A549 (cell line): ENCODE results near the gene TECR. TPM values are rescaled to one million over a fixed set of nuclear protein-coding genes. Genes with fewer than 3 reads are reported as not detected.

Experiments used
- ATAC-seq, 2 experiments: fragments of 200-7000 bp in 1 of 2; fragments of >200 bp in 1 of 2; cut with Nextera tagmentation in 1 of 2; cut with Tn5 transposase in 1 of 2; 3 replicates each; pipeline versions ENCODE4 v1.8.0 to v1.9.1; 2018 to 2020; ENCODE audit warnings: mild to moderate bottlenecking in 1 of 2, moderate library complexity in 1 of 2
- CTCF ChIA-PET: fragments of 300-600 bp; sonication (Branson Sonifier 250); formaldehyde crosslinking; extraction: SDS; loops from one replicate; lab custom pipeline; 2021; ENCODE audit warnings: antibody characterized with exemption, inconsistent platforms; lab: Yijun Ruan, JAX
- POLR2A ChIA-PET: fragments of 350-600 bp; formaldehyde crosslinking; extraction: SDS; loops from one replicate; lab custom pipeline; 2021; ENCODE audit warnings: antibody characterized with exemption, inconsistent platforms; lab: Yijun Ruan, JAX
- DNase-seq, 2 experiments: peaks; one replicate each; pipeline versions ENCODE4 v3.0.0 to v3.0.0-alpha.2; 2011 to 2016; ENCODE audit warnings: low read depth in 1 of 2, low spot score in 1 of 2
- FAIRE-seq: peaks from 2 replicates; lab custom pipeline; 2011; peaks lifted over from hg19 to GRCh38; lab: Jason Lieb, UNC
- H3K27ac ChIP-seq, 2 experiments: fragments of >200 bp; sonication (Bioruptor Twin); formaldehyde crosslinking; 3 replicates each; pipeline ENCODE4 v1.5.1; 2016 to 2017
- H3K4me1 ChIP-seq: fragments of >200 bp; sonication (Bioruptor Twin); formaldehyde crosslinking; 3 replicates; pipeline ENCODE4 v1.6.1; 2016
- H3K4me2 ChIP-seq: fragments of >200 bp; sonication (Bioruptor Twin); formaldehyde crosslinking; 3 replicates; pipeline ENCODE4 v1.6.1; 2016
- H3K4me3 ChIP-seq: fragments of >200 bp; sonication (Bioruptor Twin); formaldehyde crosslinking; 3 replicates; pipeline ENCODE4 v1.5.1; 2016
- H3K9me3 ChIP-seq: fragments of >200 bp; sonication (Bioruptor Twin); formaldehyde crosslinking; 3 replicates; pipeline ENCODE4 v1.6.1; 2016
- BCL3 ChIP-seq: fragments of >200 bp; sonication (Bioruptor Twin); formaldehyde crosslinking; IDR thresholded peaks from 3 replicates; pipeline ENCODE4 v1.6.1; 2016
- CBX2 ChIP-seq: fragments of 200-600 bp; sonication (generic); IDR thresholded peaks from 2 replicates; pipeline ENCODE4 v1.6.1; 2016; ENCODE audit warnings: low read depth, mild to moderate bottlenecking, borderline replicate concordance
- CBX8 ChIP-seq: fragments of 200-600 bp; sonication (generic); IDR thresholded peaks from 2 replicates; pipeline ENCODE4 v1.6.1; 2016
- CEBPB ChIP-seq, 2 experiments: fragments of >200 bp in 1 of 2; sonication (Bioruptor Twin) in 1 of 2; formaldehyde crosslinking in 1 of 2; IDR thresholded peaks; 2 replicates each; pipeline ENCODE4 v1.6.1; 2012 to 2016
- CTCF ChIP-seq: fragments of >200 bp; sonication (Bioruptor Twin); formaldehyde crosslinking; IDR thresholded peaks from 3 replicates; pipeline ENCODE4 v1.5.1; 2016
- EHF ChIP-seq: fragments of 250-450 bp; sonication (Bioruptor Pico); IDR thresholded peaks from 2 replicates; pipeline ENCODE4 v1.5.0; 2020; ENCODE audit warnings: mild to moderate bottlenecking
- ELK1 ChIP-seq: fragments of 150-350 bp; IDR thresholded peaks from 2 replicates; pipeline ENCODE4 v1.6.1; 2014; ENCODE audit warnings: low read depth, mild to moderate bottlenecking, low read length
- EP300 ChIP-seq, 2 experiments: fragments of >200 bp; sonication (Bioruptor Twin); formaldehyde crosslinking; IDR thresholded peaks; 2 replicates in 1 of 2; 3 replicates in 1 of 2; pipeline ENCODE4 v1.6.1; 2016 to 2017
- ESRRA ChIP-seq: fragments of 150-350 bp; IDR thresholded peaks from 2 replicates; pipeline ENCODE4 v1.6.1; 2014; ENCODE audit warnings: mild to moderate bottlenecking, low read length, borderline replicate concordance
- FOSL2 ChIP-seq, 2 experiments: fragments of 450-650 bp in 1 of 2; fragments of >200 bp in 1 of 2; sonication (Bioruptor Twin) in 1 of 2; formaldehyde crosslinking; IDR thresholded peaks; 2 replicates each; pipeline versions ENCODE4 v1.5.0 to v1.6.1; 2016 to 2020; ENCODE audit warnings: mild to moderate bottlenecking in 1 of 2, moderate library complexity in 1 of 2
- GATA3 ChIP-seq: IDR thresholded peaks from 2 replicates; pipeline ENCODE4 v1.6.1; 2012; ENCODE audit warnings: borderline replicate concordance
- HDAC2 ChIP-seq: fragments of 200-600 bp; sonication (generic); IDR thresholded peaks from 2 replicates; pipeline ENCODE4 v1.6.1; 2016
- HOXB13 ChIP-seq: fragments of 250-450 bp; sonication (Bioruptor Pico); IDR thresholded peaks from 2 replicates; pipeline ENCODE4 v1.5.0; 2020; ENCODE audit warnings: low read depth, mild to moderate bottlenecking, moderate library complexity
- JUNB ChIP-seq: fragments of >200 bp; sonication (Bioruptor Twin); formaldehyde crosslinking; IDR thresholded peaks from 2 replicates; pipeline ENCODE4 v1.6.1; 2016
- MAFK ChIP-seq: fragments of 450-650 bp; IDR thresholded peaks from 2 replicates; pipeline ENCODE4 v1.6.1; 2014; ENCODE audit not compliant: partially characterized antibody
- MAX ChIP-seq: IDR thresholded peaks from 2 replicates; pipeline ENCODE4 v1.6.1; 2012
- MAZ ChIP-seq: fragments of 150-350 bp; IDR thresholded peaks from 2 replicates; pipeline ENCODE4 v1.6.1; 2014; ENCODE audit warnings: antibody characterized with exemption, low read depth, low read length, borderline replicate concordance
- NFE2L2 ChIP-seq: fragments of 150-350 bp; conservative IDR thresholded peaks from 2 replicates; pipeline ENCODE4 v1.6.1; 2014; ENCODE audit warnings: low read length
- NPAS2 ChIP-seq: fragments of 250-450 bp; sonication (Bioruptor Pico); IDR thresholded peaks from 2 replicates; pipeline ENCODE4 v1.8.0; 2022; ENCODE audit warnings: mild to moderate bottlenecking, moderate library complexity, borderline replicate concordance
- NR3C1 ChIP-seq: fragments of >200 bp; sonication (Bioruptor Twin); formaldehyde crosslinking; IDR thresholded peaks from 3 replicates; pipeline ENCODE4 v1.6.1; 2017
- RAD21 ChIP-seq, 2 experiments: fragments of >200 bp in 1 of 2; sonication (Bioruptor Twin) in 1 of 2; formaldehyde crosslinking in 1 of 2; IDR thresholded peaks in 1 of 2; conservative IDR thresholded peaks in 1 of 2; 2 replicates in 1 of 2; 3 replicates in 1 of 2; pipeline ENCODE4 v1.6.1; 2012 to 2018; ENCODE audit warnings: inconsistent platforms in 1 of 2
- RCOR1 ChIP-seq: fragments of 150-350 bp; IDR thresholded peaks from 2 replicates; pipeline ENCODE4 v1.6.1; 2014; ENCODE audit warnings: antibody characterized with exemption, low read length, low read depth
- RFX5 ChIP-seq: fragments of 450-650 bp; IDR thresholded peaks from 2 replicates; pipeline ENCODE4 v1.7.1; 2014; ENCODE audit warnings: antibody characterized with exemption, mild to moderate bottlenecking, moderate library complexity
- TFCP2L1 ChIP-seq: fragments of 250-450 bp; sonication (Bioruptor Pico); IDR thresholded peaks from 2 replicates; pipeline ENCODE4 v1.5.0; 2021; ENCODE audit warnings: mild to moderate bottlenecking
- USF2 ChIP-seq: fragments of 450-650 bp; IDR thresholded peaks from 2 replicates; pipeline ENCODE4 v1.6.1; 2014; ENCODE audit warnings: antibody characterized with exemption
- ZC3H11A ChIP-seq: fragments of 450-650 bp; IDR thresholded peaks from 2 replicates; pipeline ENCODE4 v1.6.1; 2014; ENCODE audit warnings: antibody characterized with exemption, mild to moderate bottlenecking
- ZFP36 ChIP-seq: fragments of 450-650 bp; IDR thresholded peaks from 2 replicates; pipeline ENCODE4 v1.6.1; 2014; ENCODE audit warnings: borderline replicate concordance; ENCODE audit not compliant: partially characterized antibody
- ZNF302 ChIP-seq: fragments of 250-450 bp; sonication (Bioruptor Pico); IDR thresholded peaks from 2 replicates; pipeline ENCODE4 v1.9.0; 2021; ENCODE audit warnings: inconsistent platforms, mild to moderate bottlenecking, moderate library complexity
- WGBS: methylation state at CpG from one replicate; pipeline ENCODE4 v1.1.6; 2017; ENCODE audit errors: missing lambda C conversion rate; 5-methylcytosine and 5-hydroxymethylcytosine counted together
- polyA plus RNA-seq, 4 experiments: library from polyadenylated mRNA; depleted of rRNA in 3 of 4; stranded (reverse); fragments of >200 nt; fragmentation: RNase III in 1 of 4; extraction: RNeasy Plus Mini Kit Qiagen cat#74134 plus additional on column Dnase treatment in 1 of 4; gene quantifications; 2 replicates in 3 of 4; 3 replicates in 1 of 4; pipeline ENCODE4 v1.2.3, GENCODE V29; 2011 to 2017

TECR gene
- polyA plus RNA-seq, 2 of the 4 experiments (the other 2 are of a cell fraction) = 87.7 to 139 TPM

GRCh38 chr19:14510311-14511228 is 18.8 kb upstream of the TECR start:
- FAIRE-seq = no peak
- peak in 1 of 2 experiments; percentile 64 for DNase-seq
- H3K4me2 ChIP-seq = peak overlapping the region; percentile 66
- 5% methylated on average over 22 of the region's 22 CpGs for WGBS
- H3K4me3 ChIP-seq = no peak overlapping the region
- H3K27ac ChIP-seq = peak overlapping the region; percentile 94 to 100
- H3K4me1 ChIP-seq = peaks cover 79% of the 10 kb centered on the region
- ChIA-PET POLR2A (interaction anchor here (0.7 to 7.8 kb wide), 3 partner anchors 7 to 1629 kb away, joined by 3 to 112 read pairs (median 4); partner anchors contain the start of gene DNAJB1), CTCF (interaction anchor here (1.2 to 1.8 kb wide), 2 partner anchors 31 to 79 kb away, joined by 4 to 8 read pairs; no protein-coding TSS in a partner anchor)
- ATAC-seq = peak; percentile 8 to 14; a peak in 3 of 6 replicates
- TF ChIP-seq GATA3 (no peak), MAX (0 out of 2 replicates have a peak, but pooled peaks have one; percentile 25), USF2 (no peak), CTCF (no peak), CBX8 (no peak), FOSL2 (IDR thresholded peaks at IDR 0.05) (0 out of 2 replicates have a peak, but pooled peaks have one; percentile 34), FOSL2 (CRISPR knock-in tag; IDR thresholded peaks at IDR 0.05) (peak; percentile 82), RAD21 (conservative IDR thresholded peaks at IDR 0.05 in 1 of 2, IDR thresholded peaks at IDR 0.05 in 1 of 2) (no peak), ELK1 (no peak), JUNB (0 out of 2 replicates have a peak, but pooled peaks have one; percentile 12), MAFK (peak; percentile 82), ZC3H11A (no peak), ZNF302 (CRISPR knock-in tag) (no peak), CEBPB (IDR thresholded peaks at IDR 0.05) (peak; percentile 11 to 80; a peak in 2 of 4 replicates), NFE2L2 (no peak), NR3C1 (no peak)
- TF ChIP-seq, all 56 proteins: peak for 5
- no peaks in the 10 kb centered on the region for H3K9me3 ChIP-seq

GRCh38 chr19:14511229-14511593 is 18.2 kb upstream of the TECR start:
- POLR2A ChIA-PET = interaction anchor here (0.7 kb wide), 1 partner anchor 1628 kb away, joined by 3 read pairs; no protein-coding TSS in a partner anchor
- no peak for DNase-seq
- H3K4me2 ChIP-seq = peak overlapping the region; percentile 66

More at GRCh38 chr19:14511229-14511593, 18.2 kb upstream of the TECR start:
- FAIRE-seq = no peak
- 74% methylated on average over 4 of the region's 4 CpGs for WGBS
- TF ChIP-seq ESRRA (no peak), CTCF (no peak), RFX5 (no peak), ZFP36 (no peak), EHF (CRISPR knock-in tag) (no peak), BCL3 (no peak), HDAC2 (no peak), MAX (no peak), ZNF302 (CRISPR knock-in tag) (no peak), TFCP2L1 (no peak), MAZ (no peak), CBX2 (no peak), CBX8 (no peak), RCOR1 (no peak), HOXB13 (no peak), EP300 (IDR thresholded peaks at IDR 0.05) (no peak), NPAS2 (CRISPR knock-in tag) (no peak)
- no peaks in the 10 kb centered on the region for H3K9me3 ChIP-seq
- H3K4me1 ChIP-seq = peaks cover 84% of the 10 kb centered on the region
- CTCF ChIA-PET = no interaction called here
- H3K27ac ChIP-seq = peak overlapping the region; percentile 94 to 100
- H3K4me3 ChIP-seq = no peak overlapping the region
- ATAC-seq = peak in 1 of 2 experiments; percentile 1; a peak in 2 of 6 replicates
